Liver (tissue), 9 donors: ENCODE data around the gene CPOX. TPM values are rescaled to one million over a fixed set of nuclear protein-coding genes. Genes with fewer than 3 reads are reported as not detected.

Source experiments
- DNase-seq: peaks from one replicate; pipeline ENCODE4 v3.0.0-alpha.2; 2017; ENCODE audit warnings: low spot score
- H3K27ac ChIP-seq, 2 donors: one replicate each; pipeline ENCODE4 v1.7.0; 2013; ENCODE audit warnings: inconsistent platforms in 2 of 2, low read length in 2 of 2, control low read depth in 1 of 2, low read depth in 1 of 2, mild to moderate bottlenecking in 1 of 2
- H3K27me3 ChIP-seq, 4 donors: one replicate each; pipeline versions ENCODE4 v1.6.1 to v1.7.0; 2013; ENCODE audit warnings: low read length in 3 of 4, inconsistent platforms in 1 of 4, mild to moderate bottlenecking in 1 of 4, moderate library complexity in 1 of 4; ENCODE audit not compliant: control insufficient read depth in 4 of 4, insufficient read depth in 4 of 4
- H3K36me3 ChIP-seq, 4 donors: one replicate each; pipeline versions ENCODE4 v1.6.1 to v1.7.0; 2013; ENCODE audit warnings: low read length in 3 of 4, mild to moderate bottlenecking in 3 of 4, low read depth in 1 of 4, moderate library complexity in 1 of 4; ENCODE audit not compliant: control insufficient read depth in 4 of 4, insufficient read depth in 3 of 4
- H3K4me1 ChIP-seq, 4 donors: one replicate each; pipeline versions ENCODE4 v1.6.1 to v1.7.0; 2013; ENCODE audit warnings: low read length in 3 of 4, mild to moderate bottlenecking in 3 of 4, moderate library complexity in 1 of 4; ENCODE audit not compliant: control insufficient read depth in 4 of 4, insufficient read depth in 4 of 4
- H3K4me3 ChIP-seq, 3 donors: one replicate each; pipeline versions ENCODE4 v1.6.1 to v1.7.0; 2013; ENCODE audit warnings: low read length in 3 of 3, control low read depth in 1 of 3, low read depth in 1 of 3, mild to moderate bottlenecking in 1 of 3
- H3K9ac ChIP-seq, 2 donors: one replicate each; pipeline ENCODE4 v1.7.0; 2013; ENCODE audit warnings: low read length in 2 of 2, mild to moderate bottlenecking in 2 of 2, moderate library complexity in 2 of 2, control low read depth in 1 of 2, low read depth in 1 of 2
- H3K9me3 ChIP-seq, 4 donors: one replicate each; pipeline versions ENCODE4 v1.6.1 to v1.7.0; 2013; ENCODE audit warnings: low read length in 3 of 4; ENCODE audit not compliant: control insufficient read depth in 4 of 4
- ATF3 ChIP-seq: IDR thresholded peaks from 2 replicates; pipeline ENCODE4 v1.6.1; 2016; ENCODE audit warnings: antibody characterized with exemption
- CTCF ChIP-seq: fragments of 150-350 bp; IDR thresholded peaks from 2 replicates; pipeline ENCODE4 v1.5.1; 2017; ENCODE audit warnings: improper control_type of control experiment, low read depth, low read length; ENCODE audit not compliant: missing input control
- EGR1 ChIP-seq, 2 donors: IDR thresholded peaks; 2 replicates each; pipeline ENCODE4 v1.6.1; 2016 to 2018; ENCODE audit warnings: antibody characterized with exemption in 2 of 2, low read depth in 2 of 2
- FOXA1 ChIP-seq: IDR thresholded peaks from 2 replicates; pipeline ENCODE4 v1.6.1; 2016; ENCODE audit warnings: antibody characterized with exemption
- FOXA2 ChIP-seq: IDR thresholded peaks from 2 replicates; pipeline ENCODE4 v1.6.1; 2016; ENCODE audit warnings: antibody characterized with exemption
- GABPA ChIP-seq, 2 donors: IDR thresholded peaks in 1 of 2; conservative IDR thresholded peaks in 1 of 2; 2 replicates each; pipeline ENCODE4 v1.6.1; 2016; ENCODE audit warnings: antibody characterized with exemption in 2 of 2, mild to moderate bottlenecking in 1 of 2, moderate library complexity in 1 of 2
- HNF4A ChIP-seq, 2 donors: conservative IDR thresholded peaks; 2 replicates each; pipeline ENCODE4 v1.6.1; 2016; ENCODE audit warnings: antibody characterized with exemption in 2 of 2, mild to moderate bottlenecking in 2 of 2
- HNF4G ChIP-seq: IDR thresholded peaks from 2 replicates; pipeline ENCODE4 v1.6.1; 2016; ENCODE audit warnings: antibody characterized with exemption
- JUND ChIP-seq, 2 donors: IDR thresholded peaks; 2 replicates each; pipeline ENCODE4 v1.6.1; 2016; ENCODE audit warnings: antibody characterized with exemption in 2 of 2
- MAX ChIP-seq: IDR thresholded peaks from 2 replicates; pipeline ENCODE4 v1.6.1; 2016; ENCODE audit warnings: antibody characterized with exemption
- RAD21 ChIP-seq, 2 donors: IDR thresholded peaks; 2 replicates each; pipeline ENCODE4 v1.6.1; 2016; ENCODE audit warnings: antibody characterized with exemption in 2 of 2, mild to moderate bottlenecking in 2 of 2
- REST ChIP-seq: IDR thresholded peaks from 2 replicates; pipeline ENCODE4 v1.6.1; 2016; ENCODE audit warnings: antibody characterized with exemption, mild to moderate bottlenecking
- RXRA ChIP-seq, 2 donors: IDR thresholded peaks; 2 replicates each; pipeline ENCODE4 v1.6.1; 2017 to 2018; ENCODE audit warnings: antibody characterized with exemption in 2 of 2, mild to moderate bottlenecking in 1 of 2
- SP1 ChIP-seq: IDR thresholded peaks from 2 replicates; pipeline ENCODE4 v1.6.1; 2018; ENCODE audit warnings: antibody characterized with exemption, mild to moderate bottlenecking
- TAF1 ChIP-seq: conservative IDR thresholded peaks from 2 replicates; pipeline ENCODE4 v1.6.1; 2016; ENCODE audit warnings: antibody characterized with exemption, mild to moderate bottlenecking
- YY1 ChIP-seq: IDR thresholded peaks from 2 replicates; pipeline ENCODE4 v1.6.1; 2016; ENCODE audit warnings: antibody characterized with exemption, mild to moderate bottlenecking
- ZBTB33 ChIP-seq: IDR thresholded peaks from 2 replicates; pipeline ENCODE4 v1.6.1; 2016; ENCODE audit warnings: antibody characterized with exemption
- WGBS: extraction: QIAGEN DNeasy Blood & Tissue Kit; methylation state at CpG from one replicate; pipeline ENCODE4 v1.1.7; 2013; 5-methylcytosine and 5-hydroxymethylcytosine counted together
- polyA plus RNA-seq, 2 donors: library from polyadenylated mRNA; stranded (reverse) in 1 of 2; unstranded in 1 of 2; fragments of 200-250 nt in 1 of 2; fragments of >200 nt in 1 of 2; fragmentation: Nextera tagmentation in 1 of 2; extraction: Ambion mirVana in 1 of 2; gene quantifications; one replicate each; pipeline versions ENCODE4 v1.2.1 to v1.2.3, GENCODE V29; 2013 to 2015
- total RNA-seq, 2 donors: library from RNA; depleted of rRNA; stranded (reverse); fragments of >200 nt; gene quantifications; one replicate each; pipeline ENCODE4 v1.2.3, GENCODE V29; 2014
- donor health status: healthy.
- donor health status: healthy.
- donor health status: healthy.
- donor health status: healthy.
- donor health status: healthy.

CPOX gene
- total and polyA plus RNA-seq, 4 donors: 8.8 to 280 (median 16.3) TPM

GRCh38 chr3:98580401-98581386, 12.7 kb downstream of the CPOX start:
- H3K27ac ChIP-seq: no peak overlapping the region
- H3K36me3 ChIP-seq: peaks cover 4 to 57% (median 26%) of the 10 kb centered on the region in 4 donors
- 88% methylated on average over 8 of the region's 8 CpGs for WGBS
- no peak overlapping the region for H3K4me3 ChIP-seq
- no peaks in the 10 kb centered on the region for H3K9me3 ChIP-seq
- no peak for DNase-seq
- TF ChIP-seq TAF1: no peak
- no peak for TF ChIP-seq HNF4A (conservative IDR thresholded peaks at IDR 0.05)
- no peak for TF ChIP-seq CTCF
- no peak for TF ChIP-seq RAD21 (IDR thresholded peaks at IDR 0.05)
- TF ChIP-seq FOXA1: no peak
- no peak for TF ChIP-seq JUND (IDR thresholded peaks at IDR 0.05)
- TF ChIP-seq ZBTB33: no peak
- TF ChIP-seq GABPA (IDR thresholded peaks at IDR 0.05 in 1 of 2, conservative IDR thresholded peaks at IDR 0.05 in 1 of 2): no peak
- TF ChIP-seq ATF3: no peak
- TF ChIP-seq SP1: no peak
- TF ChIP-seq FOXA2: no peak
- no peak for TF ChIP-seq REST
- TF ChIP-seq EGR1 (IDR thresholded peaks at IDR 0.05; ENCODE audit: low read depth in 2 of 2): no peak
- TF ChIP-seq HNF4G: no peak
- no peak for TF ChIP-seq MAX
- TF ChIP-seq RXRA (IDR thresholded peaks at IDR 0.05): no peak
- TF ChIP-seq YY1: no peak
- peaks cover 3 to 15% (median 10%) of the 10 kb centered on the region in 4 donors for H3K4me1 ChIP-seq
- no peak overlapping the region for H3K9ac ChIP-seq
- H3K27me3 ChIP-seq: no peaks in the 10 kb centered on the region
